GM10266 (cell line): ENCODE data around the gene OR51M1.

ENCODE experiments used
- DNase-seq: peaks from one replicate; pipeline ENCODE4 v3.0.0; 2012; ENCODE audit errors: extremely low spot score
- TF ChIP-seq, protein P1 (sequence below): IDR thresholded peaks from 2 replicates; pipeline ENCODE4 v1.5.1; 2012; ENCODE audit warnings: mild to moderate bottlenecking, low read depth; ENCODE audit not compliant: control insufficient read depth, insufficient read depth; ENCODE audit errors: missing control alignments

The OR51M1 gene

DNA sequence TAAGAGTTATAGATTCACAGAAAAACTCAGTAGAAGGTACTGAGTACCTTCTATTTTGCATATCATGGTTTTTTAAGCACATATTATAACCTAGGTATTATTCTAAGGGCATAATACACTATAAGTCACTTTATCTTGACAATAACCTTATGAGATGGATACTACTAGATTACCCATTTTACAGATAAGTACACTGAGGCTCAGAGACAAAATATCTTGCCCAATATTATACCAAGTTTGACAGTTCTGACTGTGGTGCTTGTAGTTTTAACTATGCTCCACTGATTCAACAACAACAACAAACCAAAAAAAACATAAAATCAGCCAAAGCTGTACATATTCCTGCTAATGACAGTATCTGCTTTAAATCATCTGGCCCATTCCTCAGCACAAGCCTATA lies 10.5 kb downstream of the OR51M1 start:
- no peak for DNase-seq
- TF ChIP-seq, protein P1, sequence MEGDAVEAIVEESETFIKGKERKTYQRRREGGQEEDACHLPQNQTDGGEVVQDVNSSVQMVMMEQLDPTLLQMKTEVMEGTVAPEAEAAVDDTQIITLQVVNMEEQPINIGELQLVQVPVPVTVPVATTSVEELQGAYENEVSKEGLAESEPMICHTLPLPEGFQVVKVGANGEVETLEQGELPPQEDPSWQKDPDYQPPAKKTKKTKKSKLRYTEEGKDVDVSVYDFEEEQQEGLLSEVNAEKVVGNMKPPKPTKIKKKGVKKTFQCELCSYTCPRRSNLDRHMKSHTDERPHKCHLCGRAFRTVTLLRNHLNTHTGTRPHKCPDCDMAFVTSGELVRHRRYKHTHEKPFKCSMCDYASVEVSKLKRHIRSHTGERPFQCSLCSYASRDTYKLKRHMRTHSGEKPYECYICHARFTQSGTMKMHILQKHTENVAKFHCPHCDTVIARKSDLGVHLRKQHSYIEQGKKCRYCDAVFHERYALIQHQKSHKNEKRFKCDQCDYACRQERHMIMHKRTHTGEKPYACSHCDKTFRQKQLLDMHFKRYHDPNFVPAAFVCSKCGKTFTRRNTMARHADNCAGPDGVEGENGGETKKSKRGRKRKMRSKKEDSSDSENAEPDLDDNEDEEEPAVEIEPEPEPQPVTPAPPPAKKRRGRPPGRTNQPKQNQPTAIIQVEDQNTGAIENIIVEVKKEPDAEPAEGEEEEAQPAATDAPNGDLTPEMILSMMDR: no peak

DNA sequence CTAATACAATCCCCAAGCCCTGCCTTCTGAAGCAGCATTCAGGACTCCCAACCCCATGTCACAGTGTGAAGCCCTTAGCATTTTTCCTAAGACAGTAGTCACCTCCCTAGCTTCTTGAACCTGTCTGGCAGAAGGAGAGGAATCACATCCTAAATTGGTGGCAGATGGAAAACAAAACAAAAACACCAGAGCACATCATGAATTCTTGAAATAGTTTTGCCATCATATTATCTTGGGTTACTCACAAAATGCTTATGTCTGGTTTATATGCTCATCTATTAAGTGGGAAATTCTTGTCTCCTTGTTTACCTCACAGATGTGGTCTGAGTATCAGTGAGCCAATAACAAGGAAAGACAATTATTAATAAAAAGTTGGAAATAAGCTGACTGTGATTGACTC lies 15.3 kb downstream of the OR51M1 start:
- no peak for DNase-seq
- TF ChIP-seq, protein P1: no peak

DNA sequence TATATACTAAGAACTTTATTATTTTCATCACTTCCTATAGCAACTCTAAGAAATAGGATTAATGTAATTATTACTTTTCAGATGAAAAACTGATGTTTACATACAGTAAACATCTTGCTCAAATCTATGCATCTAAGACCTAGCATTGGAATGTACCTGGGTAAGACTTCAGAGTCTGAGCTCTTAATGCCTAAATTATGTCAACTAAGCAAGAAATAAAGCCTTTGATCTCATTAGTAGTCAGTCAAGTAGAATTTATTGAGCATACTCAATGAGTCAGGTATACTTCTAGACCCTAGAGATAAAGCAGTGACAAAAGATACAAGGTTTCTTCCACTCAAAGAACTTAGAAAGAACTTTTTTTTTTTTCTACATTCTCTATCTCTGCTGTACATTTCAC lies 21.6 kb downstream of the OR51M1 start:
- TF ChIP-seq, protein P1: no peak

DNA sequence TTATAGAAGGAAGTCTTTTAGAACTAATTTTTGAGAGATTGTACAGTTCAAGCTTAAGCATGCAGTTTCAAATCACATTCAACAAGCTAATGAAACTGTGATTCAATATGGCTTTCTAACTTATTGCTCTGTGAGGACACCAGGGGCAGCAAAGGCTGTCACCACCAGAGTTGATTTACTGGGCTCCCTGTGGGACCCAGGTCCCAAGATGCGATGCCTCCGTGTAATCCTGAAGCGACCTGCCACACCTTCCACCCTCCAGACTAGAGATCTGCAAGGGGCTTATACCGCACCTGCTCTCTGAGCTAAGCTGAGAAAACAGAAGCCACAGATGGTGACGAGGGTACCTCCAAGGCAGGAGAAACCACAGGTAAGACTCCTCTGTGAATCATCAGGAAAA lies 37.4 kb downstream of the OR51M1 start:
- no peak for DNase-seq
- TF ChIP-seq, protein P1: no peak

More for the DNA sequence above, 21.6 kb downstream of the OR51M1 start:
- no peak for DNase-seq

DNA sequence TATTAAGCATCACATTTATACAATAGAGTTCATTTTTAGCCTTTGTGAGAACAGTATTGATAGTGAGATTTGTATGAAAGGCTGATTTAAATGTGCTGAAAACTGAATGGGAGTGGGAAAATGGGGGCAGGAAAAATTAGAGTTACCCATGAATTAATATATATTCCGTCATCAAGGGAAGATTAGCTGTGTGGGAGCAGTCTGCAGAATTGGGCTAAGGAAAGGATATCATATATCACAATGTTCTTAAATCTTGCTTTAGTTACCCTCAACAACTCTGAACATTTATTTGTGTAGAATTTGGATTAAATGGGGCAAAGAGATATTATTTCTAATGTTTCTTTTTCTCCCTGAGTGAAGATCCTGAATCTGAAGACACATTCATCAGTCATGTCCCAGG lies 38.2 kb downstream of the OR51M1 start, which contains the start of gene OR51Q1:
Gene OR51Q1 (plus strand): TSS at position 301 of the 400 bp plus-strand sequence. CDS start 90 bp downstream, at position 391.
- no peak for DNase-seq
- TF ChIP-seq, protein P1: no peak

DNA sequence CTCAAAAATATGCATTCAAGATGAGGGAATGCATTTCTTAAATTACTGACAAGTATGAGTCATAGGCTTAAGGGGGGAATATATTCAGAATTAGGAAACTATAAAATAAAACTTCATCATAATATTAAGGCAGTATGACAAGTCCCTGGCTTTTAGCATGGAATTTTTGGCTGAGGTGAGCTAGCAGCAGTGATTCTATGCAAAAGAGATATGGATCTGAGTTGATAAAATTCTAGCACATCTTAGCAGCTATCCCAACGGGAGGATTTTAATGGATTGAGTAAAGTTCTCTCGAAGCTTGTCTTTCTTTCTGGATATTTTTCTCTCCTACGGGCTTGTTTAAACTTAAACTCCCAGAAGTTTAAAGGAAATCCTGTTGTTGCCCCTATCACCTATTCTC lies 39.5 kb downstream of the OR51M1 start:
- TF ChIP-seq, protein P1: no peak
- DNase-seq: no peak

DNA sequence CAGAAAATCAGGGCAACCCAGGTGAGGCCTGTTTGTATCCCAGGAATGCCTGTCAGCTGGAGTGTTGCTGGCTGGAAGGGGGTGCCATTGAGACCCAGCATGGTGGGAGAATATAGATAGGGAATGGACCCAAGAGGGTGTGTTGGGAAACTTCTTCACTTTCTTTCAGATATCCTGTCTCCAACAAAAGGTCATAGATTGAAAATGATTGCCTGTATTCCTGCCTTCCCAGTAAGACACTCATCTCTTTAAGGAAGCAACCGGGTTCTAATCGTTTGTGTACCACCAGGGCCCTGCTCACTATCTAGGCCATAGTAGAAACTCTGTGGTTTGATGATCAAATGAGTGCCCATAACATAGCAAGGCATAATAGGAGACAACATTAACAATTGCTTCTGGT lies 57.8 kb downstream of the OR51M1 start, which contains the start of gene OR51I1:
Gene OR51I1 (minus strand): TSS at position 101 of the 400 bp plus-strand sequence. CDS start 0 bp downstream, at position 101.
- no peak for DNase-seq
- TF ChIP-seq, protein P1: no peak
